Central memory CD8-positive, alpha-beta T cell (primary cell): ENCODE measurements around the gene ADAMTSL3.

Source experiments
- ATAC-seq: fragments of 150-1000 bp; cut with Tn5 transposase; replicated peaks from 2 replicates; pipeline ENCODE4 v1.10.0; 2022; ENCODE audit warnings: mild to moderate bottlenecking, moderate FRiP score, moderate number of reproducible peaks; ENCODE audit not compliant: poor library complexity, severe bottlenecking; ENCODE audit errors: extremely low read depth
- DNase-seq, 2 donors: peaks; one replicate each; pipeline ENCODE4 v3.0.0; 2021; ENCODE audit warnings: low spot score in 2 of 2
- H3K27ac Mint-ChIP-seq: one replicate; pipeline ENCODE4 v1.8.0; 2022; ENCODE audit warnings: low read depth, mild to moderate bottlenecking, moderate library complexity, mixed read lengths
- H3K27me3 Mint-ChIP-seq: one replicate; pipeline ENCODE4 v1.8.0; 2022; ENCODE audit warnings: mixed read lengths
- H3K36me3 Mint-ChIP-seq: one replicate; pipeline ENCODE4 v1.8.0; 2022; ENCODE audit warnings: mild to moderate bottlenecking, moderate library complexity, mixed read lengths; ENCODE audit not compliant: insufficient read depth
- H3K4me1 Mint-ChIP-seq: one replicate; pipeline ENCODE4 v1.8.0; 2022; ENCODE audit warnings: mixed read lengths
- H3K4me3 Mint-ChIP-seq: one replicate; pipeline ENCODE4 v1.8.0; 2022; ENCODE audit warnings: mild to moderate bottlenecking, moderate library complexity, mixed read lengths
- H3K9me3 Mint-ChIP-seq: one replicate; pipeline ENCODE4 v1.8.0; 2022; ENCODE audit warnings: mixed read lengths

The ADAMTSL3 gene

GRCh38 chr15:83665480-83665879, 11.6 kb downstream of the ADAMTSL3 start:
- H3K36me3 Mint-ChIP-seq: no peaks in the 10 kb centered on the region

DNA sequence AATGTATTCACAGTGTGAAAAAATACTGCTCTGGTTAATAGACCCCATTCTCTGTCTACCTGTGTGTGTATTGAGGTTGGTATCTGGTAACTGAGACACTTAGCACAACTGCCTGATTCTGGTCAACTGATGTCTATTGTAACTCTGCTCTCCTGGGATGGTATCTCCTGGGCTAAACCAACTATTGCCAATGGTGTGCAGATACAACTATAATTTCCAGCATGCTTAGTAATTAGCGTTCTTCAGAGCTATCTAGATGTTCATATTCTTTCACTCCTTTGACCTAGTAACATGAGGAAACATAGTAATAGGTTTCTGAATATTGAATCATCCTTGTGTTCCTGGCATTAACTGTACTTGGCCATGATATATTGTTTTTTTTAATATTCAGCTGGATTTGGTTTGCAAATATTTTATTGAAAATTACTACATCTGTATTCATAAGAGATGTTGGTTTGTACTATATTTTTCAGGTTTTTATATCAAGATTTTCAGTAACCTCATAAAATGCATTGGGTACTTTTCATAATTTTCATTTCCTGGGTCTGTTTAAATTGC, 16.8 kb downstream of the ADAMTSL3 start:
- no peaks in the 10 kb centered on the region for H3K36me3 Mint-ChIP-seq
- ATAC-seq (no peak), DNase-seq (no peak)
- no peak overlapping the region for H3K4me3 Mint-ChIP-seq
- H3K4me1 Mint-ChIP-seq: no peaks in the 10 kb centered on the region
- no peaks in the 10 kb centered on the region for H3K27me3 Mint-ChIP-seq
- no peaks in the 10 kb centered on the region for H3K9me3 Mint-ChIP-seq
- H3K27ac Mint-ChIP-seq: no peak overlapping the region

More at GRCh38 chr15:83665480-83665879, 11.6 kb downstream of the ADAMTSL3 start:
- ATAC-seq (no peak), DNase-seq (no peak)
- Mint-ChIP-seq H3K4me1 (no peaks in the 10 kb centered on the region), H3K27me3 (peaks cover 6% of the 10 kb centered on the region), H3K4me3 (no peak overlapping the region), H3K27ac (no peak overlapping the region), H3K9me3 (peaks cover 4% of the 10 kb centered on the region)

DNA sequence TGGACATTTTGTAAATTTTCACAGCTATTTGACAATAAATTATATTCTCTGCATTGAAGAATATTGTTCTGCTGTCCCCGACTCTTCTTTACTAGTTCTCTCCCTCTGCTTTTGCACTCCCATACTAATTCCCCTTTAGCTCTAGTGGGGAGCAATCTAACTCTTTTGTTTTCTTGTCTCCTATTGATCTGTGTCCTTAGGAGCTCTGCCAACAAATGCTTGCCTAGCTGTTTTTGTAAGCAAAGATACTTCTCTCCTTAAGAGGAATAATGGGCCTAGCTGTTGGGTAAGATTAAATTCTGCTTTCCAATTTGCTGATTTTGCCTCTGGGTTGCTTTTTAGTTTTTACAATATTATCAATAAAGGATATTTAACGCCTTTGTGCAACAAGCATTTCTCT, 17.7 kb downstream of the ADAMTSL3 start:
- no peaks in the 10 kb centered on the region for H3K4me1 Mint-ChIP-seq
- H3K4me3 Mint-ChIP-seq: no peak overlapping the region
- H3K9me3 Mint-ChIP-seq: no peaks in the 10 kb centered on the region
- no peaks in the 10 kb centered on the region for H3K27me3 Mint-ChIP-seq
- ATAC-seq: no peak
- no peaks in the 10 kb centered on the region for H3K36me3 Mint-ChIP-seq
- DNase-seq: no peak
- H3K27ac Mint-ChIP-seq: no peak overlapping the region

- Mint-ChIP-seq H3K27ac (no peak overlapping the region), H3K36me3 (no peaks in the 10 kb centered on the region), H3K4me1 (no peaks in the 10 kb centered on the region), H3K4me3 (no peak overlapping the region), H3K9me3 (peaks cover 6% of the 10 kb centered on the region), H3K27me3 (no peaks in the 10 kb centered on the region)
- ATAC-seq (no peak), DNase-seq (no peak)
These were observed 19.5 kb downstream of the ADAMTSL3 start for GRCh38 chr15:83673385-83673784.

- Mint-ChIP-seq H3K4me1 (no peaks in the 10 kb centered on the region), H3K36me3 (no peaks in the 10 kb centered on the region), H3K27ac (no peak overlapping the region), H3K9me3 (peaks cover 6% of the 10 kb centered on the region), H3K4me3 (no peak overlapping the region), H3K27me3 (peaks cover 16% of the 10 kb centered on the region)
- DNase-seq: no peak
- ATAC-seq: no peak
These were observed 28.7 kb downstream of the ADAMTSL3 start for GRCh38 chr15:83682476-83683088.

GRCh38 chr15:83685916-83686332, 32.0 kb downstream of the ADAMTSL3 start:
- DNase-seq: no peak
- Mint-ChIP-seq H3K4me3 (no peak overlapping the region), H3K36me3 (no peaks in the 10 kb centered on the region), H3K27me3 (peaks cover 16% of the 10 kb centered on the region), H3K27ac (no peak overlapping the region), H3K4me1 (no peaks in the 10 kb centered on the region), H3K9me3 (no peaks in the 10 kb centered on the region)
- no peak for ATAC-seq

GRCh38 chr15:83688201-83688600, 34.3 kb downstream of the ADAMTSL3 start:
- H3K4me1 Mint-ChIP-seq: no peaks in the 10 kb centered on the region
- H3K27ac Mint-ChIP-seq: no peak overlapping the region
- peaks cover 16% of the 10 kb centered on the region for H3K27me3 Mint-ChIP-seq
- no peak for DNase-seq
- no peak for ATAC-seq
- no peaks in the 10 kb centered on the region for H3K9me3 Mint-ChIP-seq
- H3K4me3 Mint-ChIP-seq: no peak overlapping the region
- H3K36me3 Mint-ChIP-seq: no peaks in the 10 kb centered on the region

- ATAC-seq (no peak), DNase-seq (no peak)
These were observed 36.8 kb downstream of the ADAMTSL3 start for GRCh38 chr15:83690676-83691075.

GRCh38 chr15:83692746-83693581, 39.0 kb downstream of the ADAMTSL3 start:
- Mint-ChIP-seq H3K4me3 (no peak overlapping the region), H3K9me3 (peaks cover 12% of the 10 kb centered on the region), H3K27ac (no peak overlapping the region), H3K27me3 (no peaks in the 10 kb centered on the region), H3K4me1 (no peaks in the 10 kb centered on the region), H3K36me3 (no peaks in the 10 kb centered on the region)
- ATAC-seq (no peak), DNase-seq (no peak)

More at GRCh38 chr15:83690676-83691075, 36.8 kb downstream of the ADAMTSL3 start:
- Mint-ChIP-seq H3K4me1 (no peaks in the 10 kb centered on the region), H3K36me3 (no peaks in the 10 kb centered on the region), H3K9me3 (peaks cover 6% of the 10 kb centered on the region), H3K27ac (no peak overlapping the region), H3K27me3 (peaks cover 8% of the 10 kb centered on the region), H3K4me3 (no peak overlapping the region)

GRCh38 chr15:83694015-83694414, 40.1 kb downstream of the ADAMTSL3 start:
- no peaks in the 10 kb centered on the region for H3K4me1 Mint-ChIP-seq
- no peak overlapping the region for H3K27ac Mint-ChIP-seq
- ATAC-seq: no peak

GRCh38 chr15:83694536-83694935, 40.6 kb downstream of the ADAMTSL3 start:
- Mint-ChIP-seq H3K9me3 (peaks cover 16% of the 10 kb centered on the region), H3K36me3 (no peaks in the 10 kb centered on the region)

More at GRCh38 chr15:83694015-83694414, 40.1 kb downstream of the ADAMTSL3 start:
- DNase-seq: no peak
- Mint-ChIP-seq H3K4me3 (no peak overlapping the region), H3K9me3 (peaks cover 12% of the 10 kb centered on the region), H3K36me3 (no peaks in the 10 kb centered on the region), H3K27me3 (no peaks in the 10 kb centered on the region)

GRCh38 chr15:83695246-83695645, 41.3 kb downstream of the ADAMTSL3 start:
- DNase-seq: no peak
- Mint-ChIP-seq H3K4me1 (no peaks in the 10 kb centered on the region), H3K27me3 (no peaks in the 10 kb centered on the region), H3K9me3 (peaks cover 19% of the 10 kb centered on the region), H3K4me3 (no peak overlapping the region), H3K27ac (no peak overlapping the region), H3K36me3 (no peaks in the 10 kb centered on the region)
- ATAC-seq: no peak

More at GRCh38 chr15:83694536-83694935, 40.6 kb downstream of the ADAMTSL3 start:
- Mint-ChIP-seq H3K4me3 (no peak overlapping the region), H3K27ac (no peak overlapping the region), H3K27me3 (no peaks in the 10 kb centered on the region), H3K4me1 (no peaks in the 10 kb centered on the region)
- ATAC-seq (no peak), DNase-seq (no peak)
